PC-3 (cell line): ENCODE results near the gene TAF1. TPM values are rescaled to one million over a fixed set of nuclear protein-coding genes. Genes with fewer than 3 reads are reported as not detected.

Source experiments
- ATAC-seq: fragments of 200-7000 bp; cut with Tn5 transposase; 2 replicates; pipeline ENCODE4 v1.9.1; 2020; ENCODE audit warnings: mild to moderate bottlenecking, moderate library complexity
- BruUV-seq: library from RNA; stranded (reverse); fragments of 400-500 nt; replicated peaks from 2 replicates; lab custom pipeline; 2021; lab: Mats Ljungman, UMichigan
- CTCF ChIA-PET: fragments of 300-600 bp; sonication (Branson Sonifier 250); formaldehyde crosslinking; loops from one replicate; lab custom pipeline; 2022; ENCODE audit warnings: antibody characterized with exemption; lab: Charles Lee
- POLR2A ChIA-PET: fragments of 300-600 bp; sonication (Branson Sonifier 250); formaldehyde crosslinking; loops from one replicate; lab custom pipeline; 2022; ENCODE audit warnings: antibody characterized with exemption; ENCODE audit not compliant: unreplicated experiment; lab: Charles Lee
- DNase-seq: peaks from one replicate; pipeline ENCODE4 v3.0.0-alpha.2; 2015
- H2AFZ ChIP-seq: fragments of 300-600 bp; sonication (generic); 2 replicates; pipeline ENCODE4 v1.6.0; 2016; ENCODE audit warnings: antibody characterized with exemption, low read length
- H3F3A ChIP-seq: fragments of 300-600 bp; sonication (generic); one replicate; pipeline ENCODE4 v1.6.0; 2017; ENCODE audit warnings: antibody characterized with exemption, low read length, control low read depth, mild to moderate bottlenecking; ENCODE audit not compliant: unreplicated experiment
- H3K27ac ChIP-seq: fragments of 300-600 bp; sonication (generic); 2 replicates; pipeline ENCODE4 v1.5.1; 2016; ENCODE audit warnings: mild to moderate bottlenecking, low read length
- H3K27me3 ChIP-seq: fragments of 300-600 bp; sonication (generic); 2 replicates; pipeline ENCODE4 v1.6.1; 2016; ENCODE audit warnings: low read length, mixed read lengths
- H3K36me3 ChIP-seq: fragments of 300-600 bp; sonication (generic); 2 replicates; pipeline ENCODE4 v1.6.1; 2016; ENCODE audit warnings: low read depth, mixed run types, low read length, mixed read lengths
- H3K4me1 ChIP-seq: fragments of 300-600 bp; sonication (generic); 2 replicates; pipeline ENCODE4 v1.5.1; 2016; ENCODE audit warnings: low read length; ENCODE audit not compliant: insufficient read depth
- H3K4me2 ChIP-seq: fragments of 300-600 bp; sonication (generic); 2 replicates; pipeline ENCODE4 v1.6.0; 2016; ENCODE audit warnings: low read length
- H3K4me3 ChIP-seq: fragments of 300-600 bp; sonication (generic); 2 replicates; pipeline ENCODE4 v1.5.1; 2016; ENCODE audit warnings: mild to moderate bottlenecking, low read length, mixed read lengths
- H3K79me2 ChIP-seq: fragments of 300-600 bp; sonication (generic); 2 replicates; pipeline ENCODE4 v1.6.1; 2017; ENCODE audit warnings: low read length, mixed read lengths
- H3K9ac ChIP-seq: fragments of 300-600 bp; sonication (generic); 2 replicates; pipeline ENCODE4 v1.6.0; 2016; ENCODE audit warnings: mild to moderate bottlenecking, low read length
- H3K9me2 ChIP-seq: fragments of 300-600 bp; sonication (generic); replicated peaks from 2 replicates; pipeline ENCODE4 v1.6.1; 2016; ENCODE audit warnings: mixed run types, low read length, mixed read lengths
- H3K9me3 ChIP-seq: fragments of 300-600 bp; sonication (generic); 2 replicates; pipeline ENCODE4 v1.6.1; 2016; ENCODE audit warnings: low read length, mixed read lengths
- H4K20me1 ChIP-seq: fragments of 300-600 bp; sonication (generic); 2 replicates; pipeline ENCODE4 v1.6.1; 2016; ENCODE audit warnings: low read length, mixed read lengths
- CTCF ChIP-seq: fragments of 300-600 bp; sonication (generic); conservative IDR thresholded peaks from 2 replicates; pipeline ENCODE4 v1.5.1; 2017; ENCODE audit warnings: antibody characterized with exemption, low read depth, mild to moderate bottlenecking, low read length
- EZH2 ChIP-seq: fragments of 300-600 bp; sonication (generic); IDR thresholded peaks from one replicate; pipeline ENCODE4 v1.6.1; 2017; ENCODE audit warnings: antibody characterized with exemption, mild to moderate bottlenecking, low read length; ENCODE audit not compliant: unreplicated experiment
- EZH2phosphoT487 ChIP-seq: fragments of 300-600 bp; sonication (generic); IDR thresholded peaks from 2 replicates; pipeline ENCODE4 v1.6.1; 2018; ENCODE audit warnings: mild to moderate bottlenecking, antibody characterized with exemption, low read length, borderline replicate concordance
- intact Hi-C: fragments of 100-400 bp; cut with micrococcal nuclease; formaldehyde crosslinking; loops from 2 replicates; pipeline ENCODE4 v1.9.0; 2023
- total RNA-seq: library from RNA; depleted of rRNA; stranded (reverse); fragments of >200 nt; gene quantifications from 2 replicates; pipeline ENCODE4 v1.2.3, GENCODE V29; 2014; rRNA removed

Gene TAF1
- total RNA-seq, 1 experiment from 2014 or later: 36.8 TPM

GRCh38 chrX:71514367-71515037 is 148.3 kb downstream of the TAF1 start:
- intact Hi-C loops: no loop called here
- H2AFZ ChIP-seq: no peak overlapping the region
- POLR2A ChIA-PET: no interaction called here

GRCh38 chrX:71515038-71515396 is 148.9 kb downstream of the TAF1 start:
- POLR2A ChIA-PET: no interaction called here
- Histone ChIP-seq H3K4me2 (0 out of 2 replicates have a peak overlapping the region, but pooled peaks have one; percentile 26), H3K79me2 (no peaks in the 10 kb centered on the region), H3K27me3 (no peaks in the 10 kb centered on the region), H3K27ac (no peak overlapping the region), H3F3A (no peaks in the 10 kb centered on the region), H2AFZ (no peak overlapping the region), H3K4me1 (peaks cover 8% of the 10 kb centered on the region; the same call in 1 of the 2 replicates), H3K4me3 (no peak overlapping the region), H4K20me1 (no peaks in the 10 kb centered on the region), H3K9me3 (no peaks in the 10 kb centered on the region), H3K9me2 (no peaks in the 10 kb centered on the region), H3K9ac (no peak overlapping the region), H3K36me3 (no peaks in the 10 kb centered on the region)
- ATAC-seq (peak; percentile 68), DNase-seq (peak; percentile 38)
- BruUV-seq: no TSS peak
- intact Hi-C loops: no loop called here
- TF ChIP-seq EZH2phosphoT487 (no peak), EZH2 (no peak), CTCF (no peak)
- CTCF ChIA-PET: no interaction called here

More at GRCh38 chrX:71514367-71515037, 148.3 kb downstream of the TAF1 start:
- H3K4me3 ChIP-seq: no peak overlapping the region
- CTCF ChIA-PET: no interaction called here
- no peaks in the 10 kb centered on the region for H3K36me3 ChIP-seq
- no peaks in the 10 kb centered on the region for H3K79me2 ChIP-seq
- no TSS peak for BruUV-seq
- TF ChIP-seq CTCF (no peak), EZH2phosphoT487 (no peak), EZH2 (no peak)
- no peaks in the 10 kb centered on the region for H3K9me3 ChIP-seq
- no peak overlapping the region for H3K9ac ChIP-seq
- no peaks in the 10 kb centered on the region for H4K20me1 ChIP-seq
- ATAC-seq (peak; percentile 31), DNase-seq (no peak)
- H3K9me2 ChIP-seq: no peaks in the 10 kb centered on the region
- no peaks in the 10 kb centered on the region for H3F3A ChIP-seq
- peaks cover 8% of the 10 kb centered on the region; the same call in 1 of the 2 replicates for H3K4me1 ChIP-seq
- H3K4me2 ChIP-seq: 0 out of 2 replicates have a peak overlapping the region, but pooled peaks have one; percentile 26
- H3K27me3 ChIP-seq: no peaks in the 10 kb centered on the region
- no peak overlapping the region for H3K27ac ChIP-seq

Other genes starting within 250 kb of the TAF1 start
- 28.1 and 45.8 TPM in 2 replicates for gene MED12, start 247.8 kb upstream of the TAF1 start, total RNA-seq
- 0.23 and 0.29 TPM in 2 replicates for gene NLGN3, start 221.5 kb upstream of the TAF1 start, total RNA-seq
- gene GJB1, start 143.1 kb upstream of the TAF1 start, total RNA-seq: not detected in 2 replicates
- 23.5 and 25.2 TPM in 2 replicates for gene ZMYM3, start 112.2 kb upstream of the TAF1 start, total RNA-seq
- 514 and 631 TPM in 2 replicates for gene NONO, start 82.7 kb upstream of the TAF1 start, total RNA-seq
- 0.75 and 1.7 TPM in 2 replicates for gene ITGB1BP2, start 64.6 kb upstream of the TAF1 start, total RNA-seq
- gene OGT, start 166.7 kb downstream of the TAF1 start, total RNA-seq: 94.2 and 99.8 TPM in 2 replicates
- 1.6 and 2.9 TPM in 2 replicates for gene GCNA, start 212.1 kb downstream of the TAF1 start, total RNA-seq